ENCODE results near the gene CAPZB.

DNA sequence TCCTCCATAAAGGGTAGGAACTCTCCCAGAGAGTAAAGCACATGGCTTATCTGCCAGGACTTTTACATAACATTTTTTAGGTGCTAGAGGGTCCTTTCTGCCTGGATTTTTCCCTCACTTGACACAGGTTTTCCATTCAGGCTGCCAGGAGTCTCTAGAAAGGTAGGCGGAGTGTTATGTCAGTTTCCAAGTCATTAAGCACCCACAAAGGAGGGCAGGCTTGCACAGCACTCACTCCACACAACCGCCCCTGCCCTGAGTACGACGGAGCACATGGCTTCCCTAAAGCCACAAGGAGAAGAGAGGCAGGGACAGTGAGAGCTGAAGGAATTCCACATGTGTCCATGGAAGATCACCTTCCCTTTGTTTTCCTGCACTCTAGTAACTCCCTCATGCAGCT is 55.7 kb downstream of the CAPZB start:
- TF ChIP-seq POLR2A (IDR thresholded peaks at IDR 0.05): no peak
- TF ChIP-seq, protein P1, sequence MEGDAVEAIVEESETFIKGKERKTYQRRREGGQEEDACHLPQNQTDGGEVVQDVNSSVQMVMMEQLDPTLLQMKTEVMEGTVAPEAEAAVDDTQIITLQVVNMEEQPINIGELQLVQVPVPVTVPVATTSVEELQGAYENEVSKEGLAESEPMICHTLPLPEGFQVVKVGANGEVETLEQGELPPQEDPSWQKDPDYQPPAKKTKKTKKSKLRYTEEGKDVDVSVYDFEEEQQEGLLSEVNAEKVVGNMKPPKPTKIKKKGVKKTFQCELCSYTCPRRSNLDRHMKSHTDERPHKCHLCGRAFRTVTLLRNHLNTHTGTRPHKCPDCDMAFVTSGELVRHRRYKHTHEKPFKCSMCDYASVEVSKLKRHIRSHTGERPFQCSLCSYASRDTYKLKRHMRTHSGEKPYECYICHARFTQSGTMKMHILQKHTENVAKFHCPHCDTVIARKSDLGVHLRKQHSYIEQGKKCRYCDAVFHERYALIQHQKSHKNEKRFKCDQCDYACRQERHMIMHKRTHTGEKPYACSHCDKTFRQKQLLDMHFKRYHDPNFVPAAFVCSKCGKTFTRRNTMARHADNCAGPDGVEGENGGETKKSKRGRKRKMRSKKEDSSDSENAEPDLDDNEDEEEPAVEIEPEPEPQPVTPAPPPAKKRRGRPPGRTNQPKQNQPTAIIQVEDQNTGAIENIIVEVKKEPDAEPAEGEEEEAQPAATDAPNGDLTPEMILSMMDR (IDR thresholded peaks at IDR 0.05): no peak
